COR-L47 (cell line): ENCODE measurements around the gene S100A14.
A peak's percentile ranks its signal among the peaks of the same experiment; 100 is the strongest.
"Not testable (repeated sequence)": the region's sequence is repeated elsewhere in the genome, so short reads cannot be mapped to it uniquely, and the experiment has no call there.

Experiments used
- DNase-seq: peaks from one replicate; lab custom pipeline; 2025; lab: John Stamatoyannopoulos, UW

Gene S100A14

DNA sequence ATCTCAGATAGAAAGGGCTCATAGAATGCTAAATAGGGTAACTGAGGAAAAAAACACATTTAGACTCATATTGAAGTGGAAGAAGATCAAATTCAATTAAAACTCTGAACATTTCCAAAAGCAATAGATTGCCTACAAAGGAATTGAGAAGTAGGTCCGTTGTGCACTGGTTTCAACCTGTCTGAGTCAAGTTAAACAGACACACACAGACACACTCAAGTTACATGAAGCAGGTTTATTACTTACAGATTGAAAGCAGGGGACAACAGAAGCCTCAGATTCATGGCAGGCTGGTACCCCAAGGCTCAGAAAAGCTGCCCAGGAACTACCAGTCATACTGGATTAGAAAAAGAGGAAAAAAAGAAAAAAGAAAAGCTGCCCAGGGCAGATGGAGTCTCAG is 29.8 kb downstream of the S100A14 start:
- DNase-seq = no peak

DNA sequence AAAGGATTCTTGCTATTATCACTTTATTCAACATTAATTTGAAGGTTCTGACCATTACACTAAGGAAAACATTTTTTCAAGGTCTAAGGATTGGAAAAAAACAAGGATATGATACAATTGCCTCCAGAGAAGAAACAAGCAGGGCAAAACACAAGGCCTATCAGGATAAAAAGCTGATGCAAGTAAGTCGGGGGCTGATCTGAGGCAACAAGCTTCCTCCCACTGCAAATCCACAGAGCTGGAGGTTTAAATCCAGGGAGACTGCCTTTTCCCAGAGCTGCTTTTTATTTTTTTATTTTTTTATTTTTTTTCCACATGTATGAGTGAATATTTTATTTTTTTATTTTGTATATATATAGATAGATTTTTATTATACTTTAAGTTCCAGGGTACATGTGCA is 31.1 kb downstream of the S100A14 start:
- DNase-seq = no peak

DNA sequence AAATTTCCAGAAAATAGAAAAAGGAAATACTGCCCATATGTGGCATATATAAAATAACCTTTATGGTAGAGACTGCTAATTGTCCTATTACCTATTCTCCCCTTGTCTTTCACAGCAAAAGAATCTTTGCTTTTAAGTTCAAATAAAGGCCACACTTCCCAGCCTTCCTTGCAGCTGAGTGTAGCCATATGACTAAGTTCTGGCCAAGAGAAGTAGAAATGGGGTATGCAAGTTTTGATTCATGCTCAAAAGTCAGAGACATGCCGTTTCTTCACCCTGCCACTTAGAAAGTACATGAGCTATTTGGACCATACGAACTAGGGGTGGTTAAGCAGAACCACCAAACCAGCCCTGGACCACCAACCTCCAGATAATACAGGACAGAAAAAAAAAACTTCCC is 32.1 kb downstream of the S100A14 start:
- DNase-seq = no peak

GRCh38 chr1:153583514-153583913 is 32.6 kb downstream of the S100A14 start:
- not testable (repeated sequence) for DNase-seq

GRCh38 chr1:153582836-153583235 is 33.3 kb downstream of the S100A14 start:
- not testable (repeated sequence) for DNase-seq

DNA sequence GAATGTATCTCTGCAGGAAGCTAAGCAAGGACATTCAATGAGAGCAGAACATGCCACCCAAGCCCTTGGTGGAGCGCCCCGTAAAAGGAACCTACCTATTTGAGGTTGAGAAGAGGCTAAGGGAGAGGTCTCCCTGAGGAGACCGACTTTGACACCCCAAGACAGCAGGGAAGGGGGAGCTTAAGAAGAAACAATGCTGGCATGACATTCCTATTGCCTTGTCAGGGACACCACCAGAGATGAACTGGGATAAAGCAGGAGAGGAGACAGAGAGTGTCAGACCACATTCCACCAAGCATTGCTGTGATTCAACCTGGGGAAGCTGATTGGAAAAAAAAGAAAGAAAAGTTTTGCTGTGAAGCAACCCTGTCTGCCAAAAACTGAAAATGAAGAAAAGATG is 37.2 kb downstream of the S100A14 start:
- no peak for DNase-seq

GRCh38 chr1:153578490-153578889 is 37.6 kb downstream of the S100A14 start:
- DNase-seq = no peak

DNA sequence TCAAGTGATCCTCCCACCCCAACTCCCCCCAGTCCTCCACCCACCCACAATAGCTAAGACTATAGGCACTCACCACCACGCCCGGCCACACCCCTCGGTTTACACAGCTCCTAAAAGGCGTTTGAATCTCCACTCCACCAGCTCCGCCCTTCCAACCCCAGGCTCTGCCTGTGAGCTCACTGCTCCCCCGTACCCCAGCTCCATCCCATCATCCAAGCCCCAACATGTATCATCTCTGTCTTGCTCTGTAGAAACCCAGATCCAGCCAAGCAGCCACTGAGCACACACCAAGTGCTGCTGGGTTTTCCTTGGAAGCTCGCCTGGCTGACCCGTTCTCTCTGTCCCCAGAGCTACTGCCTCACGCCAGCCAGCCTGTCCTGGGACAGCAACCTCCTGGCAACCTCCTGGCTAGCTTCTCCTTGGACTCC is 38.5 kb downstream of the S100A14 start:
- DNase-seq = no peak

DNA sequence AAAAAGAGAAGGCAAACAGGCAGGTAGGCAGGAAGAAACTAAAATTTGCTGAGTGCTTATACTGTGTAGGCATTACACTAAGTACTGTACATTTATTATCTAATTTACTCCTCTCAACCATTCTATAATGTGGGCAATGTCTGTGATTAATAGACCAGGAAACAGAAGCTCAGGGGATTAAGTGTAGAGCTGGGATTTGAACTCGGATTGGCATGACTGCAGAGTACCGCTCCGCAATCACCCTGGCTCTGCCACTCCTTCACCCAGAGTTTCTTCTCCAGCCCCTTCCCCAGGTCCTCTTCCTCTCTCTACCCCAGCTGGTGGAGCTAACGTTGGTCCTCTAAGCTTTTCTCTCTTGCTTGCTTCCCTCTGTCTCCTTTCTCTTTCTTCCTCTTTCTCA is 39.0 kb downstream of the S100A14 start:
- no peak for DNase-seq

DNA sequence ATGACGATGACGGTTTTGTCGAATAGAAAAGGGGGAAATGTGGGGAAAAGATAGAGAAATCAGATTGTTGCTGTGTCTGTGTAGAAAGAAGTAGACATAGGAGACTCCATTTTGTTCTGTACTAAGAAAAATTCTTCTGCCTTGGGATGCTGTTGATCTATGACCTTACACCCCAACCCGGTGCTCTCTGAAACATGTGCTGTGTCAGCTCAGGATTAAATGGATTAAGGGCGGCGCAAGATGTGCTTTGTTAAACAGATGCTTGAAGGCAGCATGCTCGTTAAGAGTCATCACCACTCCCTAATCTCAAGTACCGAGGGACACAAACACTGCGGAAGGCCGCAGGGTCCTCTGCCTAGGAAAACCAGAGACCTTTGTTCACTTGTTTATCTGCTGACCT is 40.6 kb downstream of the S100A14 start:
- not testable (repeated sequence) for DNase-seq

DNA sequence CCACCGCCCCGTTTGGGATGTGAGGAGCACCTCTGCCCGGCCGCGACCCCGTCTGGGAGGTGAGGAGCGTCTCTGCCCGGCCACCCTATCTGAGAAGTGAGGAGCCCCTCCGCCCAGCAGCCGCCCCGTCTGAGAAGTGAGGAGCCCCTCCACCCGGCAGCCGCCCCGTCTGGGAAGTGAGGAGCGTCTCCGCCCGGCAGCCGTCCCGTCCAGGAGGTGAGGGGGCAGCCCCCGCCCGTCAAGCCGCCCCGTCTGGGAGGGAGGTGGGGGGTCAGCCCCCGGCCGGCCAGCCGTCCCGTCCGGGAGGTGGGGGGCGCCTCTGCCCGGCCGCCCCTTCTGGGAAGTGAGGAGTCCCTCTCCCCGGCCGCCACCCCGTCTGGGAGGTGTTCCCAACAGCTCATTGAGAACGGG is 41.0 kb downstream of the S100A14 start:
- DNase-seq = not testable (repeated sequence)

- DNase-seq = no peak
These were observed 42.8 kb downstream of the S100A14 start for GRCh38 chr1:153573351-153573750.

GRCh38 chr1:153572569-153573015 is 43.5 kb downstream of the S100A14 start:
- peak; percentile 77 for DNase-seq

GRCh38 chr1:153571706-153572105 is 44.4 kb downstream of the S100A14 start:
- no peak for DNase-seq

DNA sequence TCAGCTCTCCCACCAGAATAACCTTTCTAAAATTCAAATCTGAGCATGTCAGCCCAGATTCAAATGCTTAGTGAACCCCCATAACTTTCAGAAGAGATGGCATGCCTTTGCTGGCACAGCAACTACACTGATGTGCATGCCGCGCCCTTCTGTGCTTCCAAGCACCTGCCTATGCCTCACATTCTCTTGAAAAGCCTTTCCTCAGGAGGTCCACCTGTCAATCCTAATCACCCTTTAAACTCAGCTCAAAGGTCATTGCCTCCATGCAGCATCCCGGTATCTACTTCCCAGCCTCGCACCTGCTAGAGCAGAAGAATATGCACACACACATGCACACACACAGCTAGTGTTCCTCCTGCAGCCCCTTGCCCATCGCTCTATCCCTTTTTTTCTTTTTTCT is 45.3 kb downstream of the S100A14 start:
- DNase-seq = no peak

DNA sequence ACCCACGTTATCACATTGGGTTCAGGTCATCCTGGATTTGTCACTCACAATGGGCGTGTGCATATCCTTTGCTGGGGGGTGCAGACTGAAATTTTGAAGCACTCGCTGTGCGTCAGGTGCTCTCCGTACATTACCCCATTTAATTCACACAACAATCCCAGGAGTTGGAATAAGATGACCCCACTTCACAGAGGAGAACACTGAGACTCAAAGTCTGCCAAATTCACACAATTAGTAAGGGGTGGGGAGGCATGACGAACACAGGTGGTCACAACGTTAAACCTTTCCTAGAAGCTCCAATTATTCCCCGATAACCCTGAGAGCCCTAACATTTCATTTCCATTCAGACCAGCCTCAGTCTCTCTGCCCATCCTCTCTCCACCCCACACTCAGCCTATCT is 46.7 kb downstream of the S100A14 start:
- DNase-seq = no peak

DNA sequence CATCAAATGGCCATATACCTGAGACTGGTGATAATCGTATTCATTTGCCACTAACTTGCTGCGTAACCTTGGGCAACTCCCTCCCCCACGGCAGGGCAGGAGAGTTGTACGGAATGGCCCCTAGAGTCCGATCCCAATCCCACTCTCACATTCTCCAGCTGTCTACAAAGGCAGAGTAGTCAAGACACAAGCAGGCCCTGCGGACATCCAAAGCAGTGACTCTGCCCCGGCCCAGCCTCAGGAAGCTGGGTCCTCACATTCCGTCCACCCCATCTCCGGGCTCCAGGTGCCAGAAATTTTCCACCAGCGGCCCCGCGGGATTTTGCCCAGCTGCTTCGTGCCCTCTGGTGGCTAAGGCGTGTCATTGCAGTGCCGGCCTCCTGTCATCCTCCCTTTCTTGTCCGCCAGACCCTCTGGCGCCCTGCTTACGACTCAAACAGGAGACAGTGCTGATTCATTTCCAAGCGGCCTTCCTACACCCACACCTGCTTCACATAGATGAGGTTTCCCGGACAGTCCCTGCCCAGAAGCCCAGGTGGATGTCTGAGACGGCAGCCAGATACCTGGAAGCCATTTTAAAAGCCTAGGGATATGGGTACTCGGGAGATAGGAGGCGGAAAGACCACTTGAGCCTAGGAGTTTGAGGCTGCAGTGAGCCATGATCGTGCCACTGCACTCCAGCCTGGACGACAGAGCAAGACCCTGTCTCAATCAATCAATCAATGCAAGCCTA is 47.6 kb downstream of the S100A14 start:
- DNase-seq = peak; percentile 91

- no peak for DNase-seq
These were observed 48.3 kb downstream of the S100A14 start for GRCh38 chr1:153567621-153568366.

DNA sequence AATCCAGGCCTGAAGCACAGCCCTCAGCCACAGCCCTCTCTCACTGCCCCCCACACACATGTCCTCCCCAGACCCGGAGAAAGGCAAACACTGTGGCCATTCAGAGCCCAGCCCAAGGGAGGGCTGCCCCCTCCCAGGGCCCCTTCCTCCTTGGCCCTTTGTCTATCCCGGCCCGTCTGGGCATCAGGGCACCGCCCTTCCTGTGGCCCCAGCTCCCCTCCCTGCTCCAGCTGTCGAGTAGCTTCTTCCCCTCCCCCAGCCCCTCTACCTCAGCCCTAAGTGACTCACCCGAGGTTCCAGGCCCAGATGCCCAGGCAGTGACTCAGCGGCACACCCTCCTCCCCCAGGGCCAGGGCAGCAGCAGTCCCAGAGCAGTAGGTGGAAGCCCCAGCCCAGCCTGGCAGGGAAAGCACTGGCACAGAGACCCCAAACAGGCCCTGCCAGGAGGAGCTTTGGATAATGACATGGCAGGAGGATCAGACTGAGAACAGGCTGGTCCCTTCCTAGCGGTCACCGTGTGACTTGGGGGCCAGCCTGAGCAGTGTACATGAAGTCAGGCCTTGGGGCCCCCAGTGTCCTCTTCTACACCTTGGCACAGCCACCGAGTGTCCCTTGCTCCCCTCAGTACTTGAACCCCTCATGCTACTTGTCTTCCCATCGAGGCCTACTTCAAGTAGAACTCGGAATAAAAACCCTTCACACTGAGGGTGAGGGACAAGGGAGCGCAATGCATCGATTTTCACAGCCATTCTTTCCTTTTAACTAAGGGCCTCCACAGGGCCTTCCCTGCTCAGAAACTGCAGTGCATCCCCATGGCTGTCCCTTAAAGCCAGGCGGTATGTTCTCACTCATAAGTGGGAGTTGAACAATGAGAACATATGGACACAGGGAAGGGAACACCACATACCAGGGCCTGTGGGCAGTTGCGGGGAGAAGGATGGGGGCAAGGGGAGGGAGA is 49.4 kb downstream of the S100A14 start:
- peak; percentile 69 for DNase-seq

DNA sequence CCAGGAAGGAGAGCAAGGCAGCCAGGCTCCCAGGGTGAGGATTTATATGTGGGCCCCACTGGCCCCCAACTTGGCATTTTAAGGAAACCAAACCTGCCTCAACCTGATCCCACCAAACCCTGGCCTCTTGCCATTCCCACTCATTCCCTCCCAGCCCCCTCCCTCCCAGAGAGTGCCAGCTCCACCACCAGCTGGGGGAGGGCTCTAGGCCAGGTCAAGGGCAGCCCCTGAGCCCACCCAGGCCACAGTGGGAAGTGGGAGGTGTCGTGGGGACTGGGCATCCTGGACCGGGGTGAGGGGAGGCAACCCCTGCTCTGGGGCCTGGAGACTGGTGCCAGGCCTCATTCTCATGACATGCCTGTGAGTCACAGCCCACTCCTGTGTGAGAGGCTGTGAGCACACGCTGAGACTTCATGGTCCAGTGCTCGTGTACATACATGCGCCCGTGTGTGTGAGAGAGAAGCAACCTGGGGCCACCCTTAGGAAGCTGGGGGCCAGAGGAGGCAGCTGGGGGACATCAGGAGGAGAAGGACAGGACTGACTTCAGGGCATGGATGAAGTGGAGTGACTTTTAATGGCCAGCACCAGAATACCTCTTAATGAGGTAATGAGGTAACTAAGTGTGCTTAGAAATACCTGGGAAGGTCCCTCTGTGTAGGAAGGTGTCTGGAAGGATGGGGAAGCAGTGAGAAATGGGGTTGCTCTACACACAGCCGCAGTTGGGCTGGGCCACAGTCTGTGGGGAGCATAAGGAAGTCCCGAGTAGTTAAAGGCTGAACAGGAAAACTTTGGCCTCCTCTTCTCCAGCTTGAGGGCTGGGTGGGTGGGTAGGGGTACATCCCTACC is 50.4 kb downstream of the S100A14 start, which contains the start of gene S100A2:
Gene S100A2 (minus strand): TSS at position 316 of the 846 bp plus-strand sequence. CDS start 1,967 bp downstream, outside the sequence.
- no peak for DNase-seq
